SJSA1 (cell line): Measurements from ENCODE around the gene PRKCB. TPM values are rescaled to one million over a fixed set of nuclear protein-coding genes. Genes with fewer than 3 reads are reported as not detected.

Experiments used
- DNase-seq, 2 experiments: peaks; one replicate each; pipeline ENCODE4 v3.0.0-alpha.2; 2015 to 2020; ENCODE audit warnings: low spot score in 2 of 2, low read depth in 1 of 2
- H3K27ac ChIP-seq: fragments of 250-450 bp; sonication (Bioruptor Pico); 2 replicates; pipeline ENCODE4 v1.5.1; 2020; ENCODE audit warnings: mild to moderate bottlenecking, moderate library complexity
- H3K27me3 ChIP-seq: fragments of 250-450 bp; sonication (Bioruptor Pico); replicated peaks from 2 replicates; pipeline ENCODE4 v1.5.1; 2020; ENCODE audit warnings: mild to moderate bottlenecking, moderate library complexity
- H3K36me3 ChIP-seq: fragments of 250-450 bp; sonication (Bioruptor Pico); 2 replicates; pipeline ENCODE4 v1.5.1; 2020; ENCODE audit warnings: mild to moderate bottlenecking
- H3K4me1 ChIP-seq: fragments of 250-450 bp; sonication (Bioruptor Pico); replicated peaks from 2 replicates; pipeline ENCODE4 v1.6.1; 2021; ENCODE audit warnings: mild to moderate bottlenecking
- H3K4me3 ChIP-seq: fragments of 250-450 bp; sonication (Bioruptor Pico); 2 replicates; pipeline ENCODE4 v1.5.1; 2020; ENCODE audit warnings: mild to moderate bottlenecking
- H3K9me3 ChIP-seq: fragments of 250-450 bp; sonication (Bioruptor Pico); replicated peaks from 2 replicates; pipeline ENCODE4 v1.5.1; 2020; ENCODE audit warnings: mild to moderate bottlenecking
- total RNA-seq: library from RNA; depleted of rRNA; stranded (reverse); fragments of >200 nt; shearing (Covaris generic); gene quantifications from 2 replicates; pipeline ENCODE4 v1.2.3, GENCODE V29; 2014

The PRKCB gene
- total RNA-seq, 1 experiment from 2014 or later = 4.2 TPM

DNA sequence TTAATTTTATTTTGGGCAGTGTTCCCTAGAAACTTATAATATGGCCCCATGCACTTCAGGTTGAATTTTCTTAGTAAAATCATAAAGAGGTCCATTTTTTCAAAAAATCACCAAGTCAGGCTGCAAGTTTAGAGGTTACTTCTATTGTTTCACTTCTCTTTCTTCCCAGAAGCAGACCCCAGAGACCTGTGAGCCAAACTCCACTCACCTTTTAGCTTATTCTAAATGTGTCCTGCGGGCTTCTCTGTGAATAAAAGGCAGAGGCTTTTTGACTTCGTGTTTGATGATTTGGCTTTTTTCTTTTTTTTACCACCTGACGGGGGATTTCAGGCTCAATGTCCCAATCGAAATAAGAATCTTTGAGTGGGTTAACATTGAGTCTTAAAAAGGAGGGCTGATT lies 7.4 kb downstream of the PRKCB start:
- Histone ChIP-seq H3K4me3 (no peak overlapping the region), H3K4me1 (no peaks in the 10 kb centered on the region), H3K36me3 (no peaks in the 10 kb centered on the region), H3K9me3 (no peaks in the 10 kb centered on the region), H3K27me3 (peaks cover 4% of the 10 kb centered on the region; the same call in 1 of the 2 replicates), H3K27ac (no peak overlapping the region)
- DNase-seq = no peak

- Histone ChIP-seq H3K36me3 (no peaks in the 10 kb centered on the region), H3K9me3 (no peaks in the 10 kb centered on the region), H3K4me3 (no peak overlapping the region), H3K27ac (no peak overlapping the region), H3K4me1 (no peaks in the 10 kb centered on the region), H3K27me3 (no peaks in the 10 kb centered on the region)
- DNase-seq = no peak
Measured at GRCh38 chr16:23847251-23847650, 11.5 kb downstream of the PRKCB start.

DNA sequence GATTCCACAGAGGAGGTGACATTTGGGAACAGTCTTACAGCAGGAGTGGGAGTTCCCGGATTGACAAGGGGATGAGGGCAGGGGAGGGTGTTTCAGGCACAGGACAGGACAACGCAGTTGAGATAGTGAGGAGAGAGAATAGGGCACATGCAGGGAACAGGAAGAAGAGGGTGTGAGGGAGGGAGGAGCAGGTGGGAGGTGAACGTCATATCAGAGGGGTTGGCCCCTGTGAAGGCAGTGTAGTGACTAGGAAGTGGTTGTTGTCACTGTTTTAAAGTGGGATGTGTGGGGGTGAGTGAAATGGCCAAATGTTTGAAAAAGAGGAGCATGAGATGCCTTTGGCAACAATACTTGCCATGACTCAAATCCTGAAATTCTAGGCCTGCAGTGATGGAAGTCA lies 12.2 kb downstream of the PRKCB start:
- H3K27ac ChIP-seq = no peak overlapping the region
- H3K9me3 ChIP-seq = no peaks in the 10 kb centered on the region
- no peak overlapping the region for H3K4me3 ChIP-seq
- no peaks in the 10 kb centered on the region for H3K36me3 ChIP-seq
- H3K27me3 ChIP-seq = no peaks in the 10 kb centered on the region
- H3K4me1 ChIP-seq = no peaks in the 10 kb centered on the region
- no peak for DNase-seq

DNA sequence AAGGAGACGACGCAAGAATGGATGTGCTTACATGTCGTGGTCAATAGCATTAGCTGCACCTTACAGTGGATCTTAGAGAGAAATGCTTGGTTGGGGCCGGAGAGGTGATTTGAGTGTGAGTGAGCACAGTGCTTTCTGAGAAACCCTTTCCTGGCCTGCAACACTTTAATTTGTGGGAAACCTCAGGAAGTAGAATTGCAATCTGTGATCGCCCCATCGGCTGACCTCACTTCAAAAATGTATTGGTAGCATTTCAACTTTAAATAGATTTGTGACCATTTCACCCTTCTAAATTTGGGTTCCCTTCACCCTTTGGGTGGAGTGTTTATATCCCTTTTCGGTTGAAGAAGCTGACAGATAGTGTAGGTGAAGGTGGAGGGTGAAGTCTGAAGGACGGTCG lies 13.2 kb downstream of the PRKCB start:
- Histone ChIP-seq H3K4me1 (no peaks in the 10 kb centered on the region), H3K27ac (no peak overlapping the region), H3K36me3 (no peaks in the 10 kb centered on the region), H3K9me3 (no peaks in the 10 kb centered on the region), H3K4me3 (no peak overlapping the region), H3K27me3 (no peaks in the 10 kb centered on the region)
- DNase-seq = peak in 1 of 2 experiments; percentile 4

- H3K4me3 ChIP-seq = no peak overlapping the region
- H3K9me3 ChIP-seq = no peaks in the 10 kb centered on the region
- H3K27me3 ChIP-seq = no peaks in the 10 kb centered on the region
- H3K4me1 ChIP-seq = no peaks in the 10 kb centered on the region
- no peak for DNase-seq
- no peak overlapping the region for H3K27ac ChIP-seq
- no peaks in the 10 kb centered on the region for H3K36me3 ChIP-seq
Measured at GRCh38 chr16:23852794-23853562, 17.2 kb downstream of the PRKCB start.

DNA sequence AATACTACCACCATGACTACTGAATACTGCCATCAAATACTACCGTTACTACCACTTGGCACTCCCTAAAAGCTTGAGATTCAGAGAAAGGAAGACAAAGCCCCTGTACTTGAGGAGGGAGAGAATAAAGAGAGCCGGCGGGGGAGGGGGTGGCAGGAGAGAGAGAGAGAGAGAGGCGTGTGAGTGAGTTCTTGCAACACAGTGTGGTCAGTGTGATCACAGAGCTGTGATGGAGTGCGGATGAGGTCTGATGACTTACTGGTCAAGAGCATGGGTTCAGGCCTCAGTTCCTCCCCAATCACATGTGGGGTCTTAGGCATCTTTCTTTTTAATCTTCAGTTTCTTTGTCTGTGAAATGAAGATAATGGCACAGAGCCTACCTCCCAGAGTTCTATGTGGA lies 19.2 kb downstream of the PRKCB start:
- Histone ChIP-seq H3K36me3 (no peaks in the 10 kb centered on the region), H3K27ac (no peak overlapping the region), H3K9me3 (no peaks in the 10 kb centered on the region), H3K4me1 (no peaks in the 10 kb centered on the region), H3K27me3 (no peaks in the 10 kb centered on the region), H3K4me3 (no peak overlapping the region)
- DNase-seq = no peak

DNA sequence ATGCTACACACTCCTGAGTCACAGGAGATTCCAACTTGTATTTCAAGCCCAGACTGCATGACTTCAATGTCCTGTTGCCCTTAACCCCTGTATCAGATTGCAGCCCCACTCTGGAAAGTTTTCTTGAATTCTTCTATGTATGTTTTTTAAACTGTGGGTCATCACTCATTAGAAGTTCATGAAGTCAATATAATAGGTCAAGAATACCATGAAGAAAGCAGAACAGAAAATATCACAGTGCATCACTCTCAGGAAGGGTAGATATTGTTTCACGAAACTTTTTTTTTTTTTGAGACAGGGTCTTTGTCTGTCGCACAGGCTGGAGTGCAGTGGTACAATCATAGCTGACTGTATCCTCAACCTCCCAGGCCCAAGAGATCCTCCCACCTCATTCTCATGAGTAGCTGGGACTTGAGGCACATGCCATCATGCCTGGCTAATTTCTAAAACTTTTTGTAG lies 20.5 kb downstream of the PRKCB start:
- H3K36me3 ChIP-seq = no peaks in the 10 kb centered on the region
- no peaks in the 10 kb centered on the region for H3K9me3 ChIP-seq
- no peak for DNase-seq
- no peak overlapping the region for H3K4me3 ChIP-seq
- no peaks in the 10 kb centered on the region for H3K4me1 ChIP-seq
- no peaks in the 10 kb centered on the region for H3K27me3 ChIP-seq
- H3K27ac ChIP-seq = no peak overlapping the region

- Histone ChIP-seq H3K4me3 (no peak overlapping the region), H3K4me1 (no peaks in the 10 kb centered on the region), H3K36me3 (no peaks in the 10 kb centered on the region), H3K27ac (no peak overlapping the region), H3K27me3 (no peaks in the 10 kb centered on the region), H3K9me3 (no peaks in the 10 kb centered on the region)
- no peak for DNase-seq
Measured at GRCh38 chr16:23857256-23857880, 21.6 kb downstream of the PRKCB start.

DNA sequence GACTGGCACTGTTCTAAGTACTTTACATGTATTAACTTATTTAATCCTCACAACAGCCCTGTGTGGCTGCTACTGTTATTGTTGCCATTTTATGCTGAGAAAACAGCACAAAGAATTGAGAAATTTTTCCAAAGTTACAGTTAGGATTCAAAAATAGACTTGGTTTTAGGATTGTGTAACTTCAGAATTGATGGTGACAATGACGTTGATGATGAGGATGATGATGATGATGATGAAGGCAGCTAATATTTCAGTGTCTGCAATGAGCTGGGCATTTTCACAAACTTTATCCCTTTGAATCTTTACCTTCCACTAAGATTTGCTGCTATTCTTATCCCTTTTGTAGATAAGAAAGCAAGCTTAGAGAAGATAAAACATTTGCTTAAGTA lies 22.1 kb downstream of the PRKCB start:
- Histone ChIP-seq H3K27me3 (no peaks in the 10 kb centered on the region), H3K36me3 (no peaks in the 10 kb centered on the region), H3K4me1 (no peaks in the 10 kb centered on the region), H3K9me3 (no peaks in the 10 kb centered on the region), H3K4me3 (no peak overlapping the region), H3K27ac (no peak overlapping the region)
- DNase-seq = no peak

DNA sequence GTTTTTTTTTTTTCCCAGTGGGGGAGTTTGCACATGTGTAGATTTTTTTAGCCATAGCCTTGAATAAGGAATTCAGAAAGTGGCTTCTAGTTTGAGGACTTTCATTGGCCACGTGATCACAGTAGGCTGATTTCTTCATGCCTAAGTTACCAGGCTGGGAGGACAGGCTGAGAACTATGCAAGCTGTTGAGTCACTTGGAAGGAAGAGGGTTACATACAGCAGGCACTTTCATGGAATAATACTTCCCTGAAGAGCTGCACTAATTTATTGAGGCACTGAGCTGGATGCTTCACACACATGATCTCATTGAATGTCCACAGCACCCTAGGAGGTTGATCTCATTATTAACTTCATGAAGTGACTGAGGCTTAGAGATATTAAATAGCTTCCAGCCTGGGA lies 22.8 kb downstream of the PRKCB start:
- H3K36me3 ChIP-seq = no peaks in the 10 kb centered on the region
- DNase-seq = no peak
- no peak overlapping the region for H3K27ac ChIP-seq
- no peaks in the 10 kb centered on the region for H3K27me3 ChIP-seq
- H3K4me3 ChIP-seq = no peak overlapping the region
- no peaks in the 10 kb centered on the region for H3K9me3 ChIP-seq
- H3K4me1 ChIP-seq = no peaks in the 10 kb centered on the region

DNA sequence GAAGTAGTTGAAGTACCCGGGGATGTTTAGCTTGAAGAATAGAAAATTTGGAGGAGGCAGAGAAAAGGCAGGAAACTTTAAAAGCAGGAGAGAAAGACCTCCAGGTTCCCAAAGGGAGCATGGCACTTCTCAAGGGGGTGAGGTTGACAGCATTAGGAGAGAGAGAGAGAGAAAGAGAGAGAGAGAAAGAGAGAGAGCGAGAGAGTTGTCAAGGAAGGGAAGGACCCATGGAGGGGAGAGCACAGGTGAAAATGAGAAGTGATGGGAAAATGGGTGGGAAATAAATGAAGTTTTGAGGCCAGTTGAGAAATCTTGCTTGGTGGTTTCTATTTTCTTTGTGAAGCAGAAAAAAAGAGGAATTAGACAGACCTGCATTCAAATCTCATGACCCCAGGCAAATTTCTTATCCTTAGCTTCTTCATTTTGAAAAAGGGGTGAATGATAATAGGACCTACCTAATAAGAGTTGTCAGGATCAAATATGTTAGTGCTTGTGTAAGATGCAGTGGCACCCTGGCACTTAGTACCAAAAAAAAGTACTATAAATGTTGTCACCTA lies 24.0 kb downstream of the PRKCB start:
- H3K36me3 ChIP-seq = no peaks in the 10 kb centered on the region
- H3K9me3 ChIP-seq = no peaks in the 10 kb centered on the region
- DNase-seq = no peak
- H3K4me1 ChIP-seq = no peaks in the 10 kb centered on the region
- no peaks in the 10 kb centered on the region for H3K27me3 ChIP-seq
- H3K27ac ChIP-seq = no peak overlapping the region
- no peak overlapping the region for H3K4me3 ChIP-seq

DNA sequence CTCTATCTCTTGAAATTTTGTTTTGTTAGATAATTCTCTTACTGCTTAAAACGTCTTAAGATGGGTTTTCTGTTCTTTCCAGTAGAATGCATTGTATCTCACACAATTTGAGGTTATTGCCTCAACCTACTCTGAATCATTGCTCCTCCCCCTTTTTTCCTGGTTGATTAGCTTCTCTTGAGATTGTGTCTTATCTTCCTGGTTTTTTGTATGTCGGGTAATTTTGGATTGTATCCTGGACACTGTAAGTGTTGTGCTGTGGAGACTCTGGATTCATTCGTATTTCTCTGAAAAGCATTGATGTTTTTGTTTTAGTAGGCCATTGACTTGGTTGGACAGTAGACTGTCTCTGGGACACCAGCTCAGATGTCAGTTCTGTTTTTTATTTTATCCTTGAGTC lies 26.1 kb downstream of the PRKCB start:
- no peaks in the 10 kb centered on the region for H3K4me1 ChIP-seq
- H3K4me3 ChIP-seq = no peak overlapping the region
- no peaks in the 10 kb centered on the region for H3K9me3 ChIP-seq
- H3K36me3 ChIP-seq = no peaks in the 10 kb centered on the region
- H3K27ac ChIP-seq = no peak overlapping the region
- no peaks in the 10 kb centered on the region for H3K27me3 ChIP-seq
- no peak for DNase-seq

DNA sequence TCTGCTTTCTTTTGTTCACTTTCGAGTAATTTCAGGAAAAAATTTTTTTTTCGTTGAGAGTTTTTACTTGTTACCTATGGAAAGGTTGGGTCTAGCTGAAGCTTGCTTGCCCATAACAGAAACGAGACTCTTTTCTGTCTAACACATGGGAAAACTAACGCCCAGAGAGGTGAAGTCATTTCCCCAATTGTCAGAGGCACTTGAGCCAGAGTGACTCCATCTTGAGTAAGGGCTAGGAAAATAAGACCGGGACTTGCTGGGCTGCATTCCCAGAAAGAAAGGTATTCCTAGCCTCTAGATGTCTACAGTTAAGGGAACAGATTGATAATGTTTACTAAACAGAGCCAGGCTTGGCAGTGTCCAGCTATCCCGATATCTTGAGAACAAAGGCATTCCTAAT lies 26.8 kb downstream of the PRKCB start:
- Histone ChIP-seq H3K27ac (no peak overlapping the region), H3K4me3 (no peak overlapping the region), H3K9me3 (no peaks in the 10 kb centered on the region), H3K27me3 (no peaks in the 10 kb centered on the region), H3K4me1 (no peaks in the 10 kb centered on the region), H3K36me3 (no peaks in the 10 kb centered on the region)
- DNase-seq = no peak
